IMR-90 (cell line): ENCODE data around the gene TGFBI.

Experiments used
- BHLHE40 ChIP-seq: fragments of 150-350 bp; IDR thresholded peaks from 2 replicates; pipeline ENCODE4 v1.6.1; 2016; ENCODE audit warnings: mild to moderate bottlenecking, low read depth, low read length
- CEBPB ChIP-seq: IDR thresholded peaks from 2 replicates; pipeline ENCODE4 v1.6.1; 2012; ENCODE audit warnings: low read depth, low read length, improper control_type of control experiment
- CTCF ChIP-seq: conservative IDR thresholded peaks from 2 replicates; pipeline ENCODE4 v1.5.1; 2012; ENCODE audit warnings: mild to moderate bottlenecking, low read depth, low read length, improper control_type of control experiment
- FOS ChIP-seq: fragments of 150-350 bp; IDR thresholded peaks from 2 replicates; pipeline ENCODE4 v1.6.1; 2016; ENCODE audit warnings: low read depth, low read length
- MAZ ChIP-seq: IDR thresholded peaks from 2 replicates; pipeline ENCODE4 v1.6.1; 2012; ENCODE audit warnings: low read depth, mild to moderate bottlenecking, low read length, improper control_type of control experiment, moderate library complexity, borderline replicate concordance
- POLR2A ChIP-seq: IDR thresholded peaks from 2 replicates; pipeline ENCODE4 v1.6.1; 2012; ENCODE audit warnings: mild to moderate bottlenecking, low read depth, low read length
- RAD21 ChIP-seq: IDR thresholded peaks from 2 replicates; pipeline ENCODE4 v1.6.1; 2012; ENCODE audit warnings: low read length, improper control_type of control experiment
- RCOR1 ChIP-seq: IDR thresholded peaks from 2 replicates; pipeline ENCODE4 v1.6.1; 2012; ENCODE audit warnings: mild to moderate bottlenecking, low read length, improper control_type of control experiment; ENCODE audit not compliant: insufficient replicate concordance
- RFX5 ChIP-seq: IDR thresholded peaks from 2 replicates; pipeline ENCODE4 v1.8.0; 2012; ENCODE audit warnings: low read depth, mild to moderate bottlenecking, low read length, moderate library complexity
- SMC3 ChIP-seq: fragments of 150-350 bp; IDR thresholded peaks from 2 replicates; pipeline ENCODE4 v1.6.1; 2016; ENCODE audit warnings: low read depth, mild to moderate bottlenecking, antibody characterized with exemption, low read length, moderate library complexity
- USF2 ChIP-seq: fragments of 150-350 bp; IDR thresholded peaks from 2 replicates; pipeline ENCODE4 v1.6.1; 2017; ENCODE audit warnings: mild to moderate bottlenecking, antibody characterized with exemption, low read length, low read depth

GRCh38 chr5:136021016-136021405 is 7.8 kb upstream of the TGFBI start:
- TF ChIP-seq CEBPB, result no peak
- no peak for TF ChIP-seq CTCF
- no peak for TF ChIP-seq POLR2A
- TF ChIP-seq SMC3, result no peak
- TF ChIP-seq MAZ, result no peak
- no peak; the same call in 1 of the 2 replicates for TF ChIP-seq FOS
- no peak for TF ChIP-seq RCOR1
- no peak for TF ChIP-seq RAD21
- TF ChIP-seq USF2, result no peak
- no peak for TF ChIP-seq RFX5
- no peak for TF ChIP-seq BHLHE40
